Thyroid gland (tissue), 4 donors: Measurements from ENCODE around the gene BHMT.

Experiments
- POLR2A ChIP-seq, 2 donors: fragments of 450-650 bp; IDR thresholded peaks; one replicate each; pipeline ENCODE4 v1.6.1; 2017; ENCODE audit warnings: antibody characterized with exemption in 2 of 2, mild to moderate bottlenecking in 2 of 2, moderate library complexity in 1 of 2
- TF ChIP-seq, protein P1 (sequence below), 6 experiments: fragments of 200-600 bp in 3 of 6; fragments of 450-650 bp in 3 of 6; sonication (generic) in 3 of 6; IDR thresholded peaks; one replicate each; pipeline ENCODE4 v1.5.1; 2016 to 2019; ENCODE audit warnings: antibody characterized with exemption in 6 of 6, mild to moderate bottlenecking in 2 of 6, inconsistent platforms in 1 of 6, moderate library complexity in 1 of 6

DNA sequence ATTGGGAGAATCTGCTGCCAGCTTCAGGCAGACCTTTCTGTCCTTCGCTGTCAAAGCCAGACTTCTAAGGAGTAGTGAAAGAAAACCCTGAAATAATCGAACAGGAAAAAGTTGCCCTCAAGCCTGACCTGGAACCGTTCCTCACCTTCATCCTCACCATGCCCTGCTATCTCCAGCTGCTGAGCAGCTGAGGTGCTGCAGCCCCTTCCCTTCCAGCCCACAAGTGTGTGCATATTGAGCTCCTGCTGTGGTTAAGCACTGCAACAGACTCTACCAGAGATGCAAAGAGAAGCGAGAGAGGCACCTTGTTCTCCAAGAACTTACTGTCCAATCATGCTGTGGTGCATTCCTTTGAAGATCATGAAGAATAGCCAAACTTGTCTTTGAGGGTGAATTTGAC lies 23.1 kb upstream of the BHMT start:
- TF ChIP-seq POLR2A (IDR thresholded peaks at IDR 0.05), result no peak
- TF ChIP-seq, protein P1, sequence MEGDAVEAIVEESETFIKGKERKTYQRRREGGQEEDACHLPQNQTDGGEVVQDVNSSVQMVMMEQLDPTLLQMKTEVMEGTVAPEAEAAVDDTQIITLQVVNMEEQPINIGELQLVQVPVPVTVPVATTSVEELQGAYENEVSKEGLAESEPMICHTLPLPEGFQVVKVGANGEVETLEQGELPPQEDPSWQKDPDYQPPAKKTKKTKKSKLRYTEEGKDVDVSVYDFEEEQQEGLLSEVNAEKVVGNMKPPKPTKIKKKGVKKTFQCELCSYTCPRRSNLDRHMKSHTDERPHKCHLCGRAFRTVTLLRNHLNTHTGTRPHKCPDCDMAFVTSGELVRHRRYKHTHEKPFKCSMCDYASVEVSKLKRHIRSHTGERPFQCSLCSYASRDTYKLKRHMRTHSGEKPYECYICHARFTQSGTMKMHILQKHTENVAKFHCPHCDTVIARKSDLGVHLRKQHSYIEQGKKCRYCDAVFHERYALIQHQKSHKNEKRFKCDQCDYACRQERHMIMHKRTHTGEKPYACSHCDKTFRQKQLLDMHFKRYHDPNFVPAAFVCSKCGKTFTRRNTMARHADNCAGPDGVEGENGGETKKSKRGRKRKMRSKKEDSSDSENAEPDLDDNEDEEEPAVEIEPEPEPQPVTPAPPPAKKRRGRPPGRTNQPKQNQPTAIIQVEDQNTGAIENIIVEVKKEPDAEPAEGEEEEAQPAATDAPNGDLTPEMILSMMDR (IDR thresholded peaks at IDR 0.05), result no peak
